NCI-H526 (cell line): ENCODE data around the gene SPRING1.
"Not testable (repeated sequence)": the region's sequence is repeated elsewhere in the genome, so short reads cannot be mapped to it uniquely, and the experiment has no call there.

ENCODE experiments used
- DNase-seq, 2 experiments: peaks; one replicate each; lab custom pipeline; 2025; lab: John Stamatoyannopoulos, UW

Gene SPRING1, protein sequence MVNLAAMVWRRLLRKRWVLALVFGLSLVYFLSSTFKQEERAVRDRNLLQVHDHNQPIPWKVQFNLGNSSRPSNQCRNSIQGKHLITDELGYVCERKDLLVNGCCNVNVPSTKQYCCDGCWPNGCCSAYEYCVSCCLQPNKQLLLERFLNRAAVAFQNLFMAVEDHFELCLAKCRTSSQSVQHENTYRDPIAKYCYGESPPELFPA

DNA sequence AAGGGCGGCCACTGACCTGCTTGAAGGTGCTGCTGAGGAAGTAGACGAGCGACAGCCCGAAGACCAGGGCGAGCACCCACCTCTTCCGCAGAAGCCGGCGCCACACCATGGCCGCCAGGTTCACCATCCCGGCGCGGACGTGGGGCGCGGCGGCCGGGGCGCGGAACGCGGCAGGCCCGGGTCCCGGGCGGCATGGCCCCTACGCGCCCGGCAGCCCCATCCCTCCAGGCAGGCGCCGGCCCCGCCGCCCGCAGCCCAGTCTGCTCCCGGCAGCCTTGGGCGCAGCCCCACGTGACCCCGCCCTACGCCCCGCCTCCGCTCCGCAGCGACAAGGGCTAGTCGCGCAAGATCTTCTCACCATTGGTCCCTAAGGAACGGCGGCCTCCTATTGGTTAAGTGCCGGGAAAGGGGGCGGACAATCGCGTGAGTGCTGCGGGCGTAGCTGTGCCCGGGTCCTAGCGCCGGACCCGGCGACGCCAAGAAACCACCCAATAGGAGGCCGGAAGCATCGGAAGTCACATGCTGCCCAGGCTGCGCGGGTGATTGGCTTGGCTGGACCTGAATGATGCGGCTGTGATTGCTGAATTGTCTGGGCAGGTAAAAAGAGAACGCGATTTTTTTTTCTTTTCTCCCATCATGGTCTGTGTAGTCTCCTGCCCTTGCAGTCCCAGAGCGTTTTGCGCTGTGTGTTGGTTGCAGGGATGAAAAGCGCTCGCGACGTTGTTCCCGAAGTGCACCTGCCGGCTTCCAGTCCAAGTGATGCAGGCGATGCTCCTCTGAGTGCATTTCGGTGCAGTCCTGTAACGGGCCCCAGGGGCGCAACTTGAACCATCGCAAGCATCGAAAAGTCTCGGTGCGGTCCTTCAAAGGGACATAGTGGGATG lies at the start of gene SPRING1, which contains the start of gene RNFT2:
SPRING1 (minus strand) TSS at position 296 of the 884 bp plus-strand sequence; CDS start at position 127, 169 bp downstream.
RNFT2 (plus strand) TSS at position 542 of the 884 bp plus-strand sequence. CDS start 2,183 bp downstream, outside the sequence.
- DNase-seq = peak; percentile 97 to 99

GRCh38 chr12:116784238-116784612 lies 46.4 kb upstream of the SPRING1 start:
- DNase-seq = no peak

DNA sequence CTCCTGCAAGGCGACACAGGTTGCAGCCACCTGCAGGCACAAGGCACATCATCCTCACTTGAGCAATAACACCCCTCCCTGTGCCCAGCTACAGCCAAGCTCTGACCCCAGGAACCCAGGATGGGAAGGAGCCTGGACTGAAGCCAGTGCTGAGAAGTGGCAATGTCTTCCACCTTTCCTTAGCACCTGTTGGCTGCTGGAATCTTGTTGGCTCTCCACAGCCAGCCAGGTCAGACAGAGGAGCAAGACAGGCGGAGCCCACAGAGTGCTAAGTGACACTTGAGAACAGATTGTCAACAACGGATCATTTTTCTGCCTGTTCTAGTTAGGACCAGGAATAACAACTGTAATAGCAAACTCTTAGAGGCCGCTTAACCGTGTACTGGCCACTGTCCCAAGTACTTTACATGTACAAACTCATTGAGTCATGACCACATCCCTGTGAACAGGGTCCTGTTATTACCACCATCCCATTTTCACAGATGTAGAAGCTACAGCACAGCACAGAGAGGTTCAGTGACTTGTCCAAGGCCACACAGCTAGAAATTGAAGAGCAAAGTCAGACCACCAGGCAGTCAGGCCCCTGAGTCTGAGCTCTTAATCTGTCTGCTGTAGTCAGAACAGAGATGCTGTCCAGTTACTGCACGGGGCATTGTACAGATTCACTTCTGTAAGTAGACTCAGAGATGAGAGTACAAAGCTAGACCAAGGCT lies 45.8 kb upstream of the SPRING1 start:
- DNase-seq = no peak

- DNase-seq = no peak
Measured at GRCh38 chr12:116780942-116781341, 43.1 kb upstream of the SPRING1 start.

GRCh38 chr12:116779597-116779996 lies 41.7 kb upstream of the SPRING1 start:
- DNase-seq = no peak

DNA sequence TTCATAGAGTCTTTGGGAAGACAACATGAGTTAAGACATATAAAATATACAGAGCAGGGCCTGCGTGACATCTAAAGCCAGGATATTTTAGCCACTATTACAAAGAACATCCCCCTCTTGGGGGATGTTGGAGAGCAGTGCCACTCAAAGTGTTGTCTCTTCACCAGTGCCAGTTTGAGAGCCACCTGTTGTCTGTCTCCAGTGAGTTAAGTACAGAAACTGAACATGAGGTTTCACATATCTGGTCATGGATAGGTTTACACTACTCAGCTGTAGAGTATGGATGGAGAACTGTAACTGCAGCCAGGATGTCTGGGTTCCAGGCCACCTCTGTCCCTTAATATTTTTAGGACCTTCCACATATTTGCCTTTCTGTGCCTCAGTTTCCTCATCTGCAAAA lies 39.4 kb upstream of the SPRING1 start:
- no peak for DNase-seq

DNA sequence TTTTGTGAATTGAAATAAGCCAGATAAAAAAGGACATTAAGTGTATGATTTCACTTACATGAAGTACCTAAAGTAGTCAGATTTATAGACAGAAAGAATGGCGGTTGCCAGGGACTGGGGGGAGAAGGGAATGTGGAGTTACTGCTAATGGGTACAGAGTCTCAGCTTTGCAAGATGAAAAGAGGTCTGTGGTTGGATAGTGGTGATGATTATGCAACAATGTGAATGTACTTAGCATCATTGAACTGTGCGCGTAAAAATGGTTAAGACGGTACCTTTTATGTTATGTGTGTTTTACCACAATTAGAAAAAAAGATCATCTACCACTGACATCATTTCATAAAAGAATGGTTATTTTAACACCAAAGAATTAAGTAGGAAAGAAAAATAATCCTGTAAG lies 36.2 kb upstream of the SPRING1 start:
- DNase-seq = no peak

DNA sequence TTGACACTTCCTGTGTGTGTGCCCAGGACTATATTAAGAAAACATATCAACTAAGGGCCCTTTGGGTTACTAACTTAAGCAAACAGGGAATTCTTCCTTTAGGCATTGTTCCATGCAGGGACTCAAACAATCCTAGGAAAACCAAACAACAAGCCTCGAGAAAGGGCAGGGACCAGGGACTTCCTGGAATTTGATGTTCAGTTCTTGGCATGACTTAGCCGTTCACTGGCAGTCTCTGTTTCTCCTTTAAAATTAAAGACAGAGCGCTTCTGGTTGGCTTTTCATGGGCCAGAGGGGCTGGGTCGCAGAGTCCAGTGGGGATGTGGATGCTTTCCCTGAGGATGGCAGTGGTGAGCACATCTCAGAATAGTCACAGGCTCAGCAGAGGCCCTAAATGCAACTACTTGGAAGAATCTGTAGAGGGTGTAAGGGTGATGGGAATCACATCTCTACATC lies 35.4 kb upstream of the SPRING1 start:
- no peak for DNase-seq

DNA sequence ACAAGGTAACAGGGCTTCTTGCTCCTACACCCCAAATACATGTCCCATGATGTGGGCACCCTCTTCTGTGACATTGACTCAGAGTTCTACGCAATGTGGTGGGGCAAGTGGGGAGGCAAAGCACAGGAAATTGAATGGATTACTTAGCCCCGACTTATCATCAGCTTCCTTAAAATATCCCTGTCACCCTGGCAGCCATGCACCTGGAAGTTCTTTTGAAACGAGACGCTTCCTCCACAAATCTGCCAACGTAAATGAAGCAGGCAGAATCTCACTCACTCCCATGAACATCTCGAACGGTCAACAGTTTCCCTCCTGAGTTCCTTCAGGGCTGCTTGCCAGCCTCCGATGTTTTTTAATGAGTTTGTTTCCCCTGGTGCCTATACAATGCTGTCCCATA lies 33.8 kb upstream of the SPRING1 start:
- DNase-seq = no peak

DNA sequence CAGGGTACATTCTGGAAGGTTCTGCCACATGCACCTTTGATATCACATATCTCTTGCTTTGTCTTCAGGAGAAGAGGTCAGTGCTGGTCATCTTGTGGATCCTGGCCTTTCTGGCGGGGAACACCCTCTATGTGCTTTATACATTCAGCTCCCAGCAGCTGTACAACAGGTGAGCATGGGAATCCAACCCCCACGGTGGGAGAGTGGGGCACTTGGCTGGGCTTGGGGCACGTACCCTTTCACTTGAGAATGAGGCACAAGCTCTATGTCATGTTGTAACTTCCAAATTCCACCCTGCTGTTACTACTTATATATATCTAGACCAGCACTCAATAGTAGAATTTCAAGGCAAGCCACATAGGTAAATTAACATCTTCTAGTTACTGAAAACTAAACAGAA lies 28.9 kb upstream of the SPRING1 start:
- no peak for DNase-seq

DNA sequence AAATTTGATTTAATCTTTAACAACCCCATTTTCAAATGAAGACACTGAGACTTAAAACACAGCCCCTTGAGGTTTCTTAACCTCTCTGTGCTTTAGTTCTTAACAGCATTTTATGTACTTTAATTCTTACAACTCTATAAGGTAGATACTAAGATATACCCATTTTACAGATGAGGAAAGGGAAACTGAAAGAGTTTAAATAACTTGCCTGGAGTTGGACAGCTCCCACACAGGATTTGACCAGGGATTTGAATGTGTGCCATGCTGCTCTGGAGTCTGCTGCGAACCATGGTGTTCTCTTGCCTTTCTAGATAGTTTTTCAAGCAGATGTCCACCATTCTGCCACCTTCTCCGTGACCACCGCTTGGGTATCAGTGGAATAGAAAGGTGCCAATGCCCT lies 28.4 kb upstream of the SPRING1 start:
- no peak for DNase-seq

DNA sequence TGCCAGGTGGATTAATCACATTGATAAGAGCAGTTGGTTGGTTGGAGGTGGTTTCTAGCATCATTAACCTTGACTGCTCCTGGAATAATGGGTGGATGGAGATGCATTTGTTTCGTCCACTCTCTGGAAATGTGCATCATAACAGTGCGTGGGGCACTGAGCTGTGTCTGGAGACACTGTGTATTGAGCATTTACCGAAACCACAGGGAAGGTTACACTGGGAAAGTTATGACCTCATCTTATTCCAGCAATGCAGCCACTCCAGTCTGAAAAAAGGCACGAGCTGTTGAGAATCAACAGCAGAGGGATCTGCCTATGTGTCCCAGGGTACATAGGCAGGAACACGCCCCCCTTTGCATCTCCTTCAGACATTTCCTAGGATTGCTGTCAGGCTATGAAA lies 27.4 kb upstream of the SPRING1 start:
- no peak for DNase-seq

- DNase-seq = no peak
Measured at GRCh38 chr12:116761499-116761898, 23.6 kb upstream of the SPRING1 start.

DNA sequence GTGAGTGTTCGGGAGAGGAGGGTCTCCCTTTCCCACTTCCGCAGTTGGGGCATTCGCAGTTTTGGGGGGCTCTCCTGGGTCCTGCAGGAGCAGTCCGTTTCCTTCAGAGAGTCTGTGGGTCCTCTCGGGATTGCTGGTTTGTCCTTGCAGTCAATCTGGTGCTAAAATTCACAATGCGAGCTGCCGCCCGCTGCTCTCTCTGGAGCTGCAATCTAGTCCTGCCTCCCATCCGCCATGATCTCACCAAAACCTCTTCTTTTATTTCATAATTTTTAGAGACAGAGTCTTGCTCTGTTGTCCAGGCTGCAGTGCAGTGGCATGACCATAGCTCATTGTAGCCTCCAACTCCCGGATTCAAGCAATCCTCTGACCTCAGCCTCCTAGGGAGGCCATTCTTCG lies 22.8 kb upstream of the SPRING1 start:
- no peak for DNase-seq

DNA sequence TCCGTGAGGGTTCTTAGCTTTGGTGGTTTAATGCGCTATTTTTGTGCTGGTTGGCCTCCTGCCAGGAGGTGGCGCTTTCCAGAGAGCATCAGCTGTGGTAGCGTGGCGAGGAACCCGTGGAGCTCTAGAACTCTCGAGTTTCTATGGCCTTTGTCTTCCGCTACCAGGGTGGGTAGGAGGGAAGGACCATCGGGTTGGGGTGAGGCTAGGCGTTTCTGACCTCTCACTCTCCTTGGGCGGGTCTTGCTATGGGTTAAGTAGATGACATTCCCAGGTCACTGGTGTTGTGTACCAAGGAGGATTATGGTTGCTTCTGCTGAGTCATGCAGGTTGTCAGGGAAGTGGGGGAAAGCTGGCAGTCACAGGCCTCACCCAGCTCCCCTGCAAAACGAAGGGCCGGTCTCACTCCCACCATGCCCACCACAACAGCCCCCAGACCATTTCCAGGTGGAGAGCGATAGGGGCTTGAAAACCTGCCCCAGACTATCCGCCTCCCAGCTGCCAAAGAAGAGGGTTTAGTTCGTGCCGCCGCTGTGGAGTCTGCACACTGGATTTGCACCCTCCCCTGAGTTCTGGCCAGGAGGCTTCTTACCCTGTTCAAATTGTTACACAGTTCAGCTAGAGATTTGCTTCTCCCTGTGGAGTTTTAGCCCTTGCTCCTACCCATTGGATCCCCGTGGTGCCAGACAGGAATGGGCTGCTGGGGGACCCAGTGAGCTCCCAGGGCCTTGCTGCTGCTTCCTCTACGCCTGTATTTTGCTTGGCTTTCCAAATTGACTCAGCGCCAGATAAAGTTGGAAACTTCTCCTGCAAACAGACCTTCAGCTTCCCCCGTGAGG lies 22.1 kb upstream of the SPRING1 start:
- no peak for DNase-seq

- not testable (repeated sequence) for DNase-seq
Measured at GRCh38 chr12:116754783-116755182, 16.9 kb upstream of the SPRING1 start.

GRCh38 chr12:116754097-116754496 lies 16.2 kb upstream of the SPRING1 start:
- not testable (repeated sequence) for DNase-seq

DNA sequence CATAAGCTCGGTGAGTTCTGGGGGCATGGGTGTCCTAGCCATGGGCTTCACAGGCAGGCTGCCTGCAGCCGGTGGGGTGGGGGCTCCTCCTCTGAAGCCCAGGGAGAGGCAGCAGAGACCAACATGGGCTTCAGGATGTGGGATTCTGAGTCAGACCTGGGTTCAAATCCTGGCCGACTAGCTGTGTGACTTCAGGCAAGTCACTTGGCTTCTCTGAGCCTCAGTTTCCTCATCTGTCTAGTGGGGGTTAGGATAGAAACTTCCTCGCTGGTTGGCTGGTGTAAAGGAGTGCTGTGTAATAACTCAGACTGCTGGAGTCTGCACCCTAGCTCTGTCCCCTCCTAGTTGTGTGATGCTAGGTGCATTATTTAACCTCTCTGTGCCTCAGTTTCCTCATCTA lies 12.4 kb upstream of the SPRING1 start:
- no peak for DNase-seq

DNA sequence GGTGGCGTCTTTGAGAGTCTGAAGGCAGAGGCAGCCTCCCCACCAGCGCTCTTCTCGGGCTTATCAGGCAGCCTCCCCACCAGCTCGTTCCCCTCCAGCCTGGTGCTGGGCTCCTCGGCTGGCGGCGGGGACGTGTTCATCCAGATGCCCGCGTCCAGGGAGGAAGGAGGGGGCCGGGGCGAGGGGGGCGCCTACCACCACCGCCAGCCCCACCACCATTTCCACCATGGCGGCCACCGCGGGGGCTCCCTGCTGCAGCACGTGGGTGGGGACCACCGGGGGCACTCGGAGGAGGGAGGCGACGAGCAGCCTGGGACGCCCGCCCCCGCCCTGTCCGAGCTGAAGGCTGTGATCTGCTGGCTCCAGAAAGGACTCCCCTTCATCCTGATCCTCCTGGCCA lies 12.0 kb upstream of the SPRING1 start:
- no peak for DNase-seq

- DNase-seq = no peak
Measured at GRCh38 chr12:116745554-116745953, 7.7 kb upstream of the SPRING1 start.

- DNase-seq = no peak
Measured at GRCh38 chr12:116744766-116745165, 6.9 kb upstream of the SPRING1 start.

- DNase-seq = not testable (repeated sequence)
Measured at GRCh38 chr12:116742787-116743186, 4.9 kb upstream of the SPRING1 start.
